NT2/D1 (cell line): ENCODE data around the gene CARM1.

Experiments
- YY1 ChIP-seq: IDR thresholded peaks from 2 replicates; pipeline ENCODE4 v1.6.1; 2011; ENCODE audit not compliant: insufficient read length, insufficient read depth
- ZNF274 ChIP-seq: IDR thresholded peaks from 2 replicates; pipeline ENCODE4 v1.6.1; 2011; ENCODE audit warnings: mild to moderate bottlenecking, low read depth, low read length

DNA sequence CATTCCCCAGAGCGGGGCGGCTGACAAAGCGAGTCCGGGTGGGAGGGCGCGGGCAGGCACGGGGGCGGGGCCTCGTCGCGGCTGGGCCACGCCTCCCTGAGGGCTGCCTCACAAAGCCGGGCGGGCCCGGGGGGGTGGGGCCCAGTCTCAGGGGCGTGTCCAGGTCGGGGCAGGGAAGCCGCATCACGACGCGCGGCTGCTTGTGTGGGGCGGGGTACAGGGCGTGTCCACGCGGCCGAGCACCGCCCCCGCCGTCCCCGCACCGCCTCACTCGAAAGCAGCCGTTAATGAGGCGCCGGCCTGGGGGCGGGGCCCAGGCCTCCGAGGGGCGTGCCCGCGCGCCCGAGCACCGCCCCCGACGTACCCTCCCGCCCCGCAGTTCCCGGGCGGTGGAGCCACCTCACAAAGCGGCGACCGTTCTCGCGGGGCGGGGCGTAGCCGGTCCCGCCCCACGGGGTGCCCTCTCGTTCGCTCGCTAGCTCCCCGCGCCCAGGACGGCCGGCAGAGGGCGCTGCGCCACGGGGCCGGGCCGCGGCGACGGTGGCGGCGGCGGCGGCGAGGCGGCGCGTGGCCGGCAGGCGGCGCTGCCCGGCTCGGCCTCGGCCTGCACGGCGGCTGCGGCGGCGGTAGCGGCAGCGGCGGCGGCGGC lies at the start of gene CARM1:
- TF ChIP-seq YY1 (no peak), ZNF274 (no peak)
